Ecto neural progenitor cell (in vitro differentiated cells): ENCODE measurements around the gene QRICH2.
"Not testable (repeated sequence)": the region's sequence is repeated elsewhere in the genome, so short reads cannot be mapped to it uniquely, and the experiment has no call there.

Source experiments
- DNase-seq: peaks from one replicate; pipeline ENCODE4 v3.0.0-alpha.2; 2018; ENCODE audit warnings: low spot score

Gene QRICH2

GRCh38 chr17:76278268-76278908 lies 29.7 kb downstream of the QRICH2 start:
- no peak for DNase-seq

- DNase-seq: peak; percentile 55
Observed at GRCh38 chr17:76277300-76278267, 30.5 kb downstream of the QRICH2 start.

GRCh38 chr17:76276461-76277299 lies 31.4 kb downstream of the QRICH2 start:
- DNase-seq: peak; percentile 58

- DNase-seq: no peak
Observed at GRCh38 chr17:76276069-76276431, 32.0 kb downstream of the QRICH2 start.

GRCh38 chr17:76275382-76276068 lies 32.6 kb downstream of the QRICH2 start:
- DNase-seq: peak; percentile 51

GRCh38 chr17:76274112-76274956 lies 33.7 kb downstream of the QRICH2 start:
- DNase-seq: peak; percentile 48

GRCh38 chr17:76273445-76274111 lies 34.5 kb downstream of the QRICH2 start:
- peak; percentile 48 for DNase-seq

- DNase-seq: peak; percentile 53
Observed at GRCh38 chr17:76272541-76273444, 35.3 kb downstream of the QRICH2 start.

- peak; percentile 61 for DNase-seq
Observed at GRCh38 chr17:76271669-76272540, 36.2 kb downstream of the QRICH2 start.

- DNase-seq: peak; percentile 49
Observed at GRCh38 chr17:76270770-76271668, 37.1 kb downstream of the QRICH2 start.

- DNase-seq: no peak
Observed at GRCh38 chr17:76270127-76270592, 37.9 kb downstream of the QRICH2 start.

- no peak for DNase-seq
Observed at GRCh38 chr17:76268991-76269981, 38.8 kb downstream of the QRICH2 start.

GRCh38 chr17:76268015-76268749 lies 39.9 kb downstream of the QRICH2 start:
- no peak for DNase-seq

GRCh38 chr17:76267581-76268001 lies 40.5 kb downstream of the QRICH2 start:
- DNase-seq: not testable (repeated sequence)

- no peak for DNase-seq
Observed at GRCh38 chr17:76267051-76267576, 41.0 kb downstream of the QRICH2 start.
